HG02943 (cell line): Measurements from ENCODE around the gene MZB1.
"Not testable (repeated sequence)": the region's sequence is repeated elsewhere in the genome, so short reads cannot be mapped to it uniquely, and the experiment has no call there.

Experiments
- ATAC-seq: cut with Tn5 transposase; IDR thresholded peaks from one replicate; pipeline ENCODE4 v1.9.1; 2021; ENCODE audit warnings: mild to moderate bottlenecking, low read depth, moderate library complexity; ENCODE audit not compliant: unreplicated experiment

The MZB1 gene

DNA sequence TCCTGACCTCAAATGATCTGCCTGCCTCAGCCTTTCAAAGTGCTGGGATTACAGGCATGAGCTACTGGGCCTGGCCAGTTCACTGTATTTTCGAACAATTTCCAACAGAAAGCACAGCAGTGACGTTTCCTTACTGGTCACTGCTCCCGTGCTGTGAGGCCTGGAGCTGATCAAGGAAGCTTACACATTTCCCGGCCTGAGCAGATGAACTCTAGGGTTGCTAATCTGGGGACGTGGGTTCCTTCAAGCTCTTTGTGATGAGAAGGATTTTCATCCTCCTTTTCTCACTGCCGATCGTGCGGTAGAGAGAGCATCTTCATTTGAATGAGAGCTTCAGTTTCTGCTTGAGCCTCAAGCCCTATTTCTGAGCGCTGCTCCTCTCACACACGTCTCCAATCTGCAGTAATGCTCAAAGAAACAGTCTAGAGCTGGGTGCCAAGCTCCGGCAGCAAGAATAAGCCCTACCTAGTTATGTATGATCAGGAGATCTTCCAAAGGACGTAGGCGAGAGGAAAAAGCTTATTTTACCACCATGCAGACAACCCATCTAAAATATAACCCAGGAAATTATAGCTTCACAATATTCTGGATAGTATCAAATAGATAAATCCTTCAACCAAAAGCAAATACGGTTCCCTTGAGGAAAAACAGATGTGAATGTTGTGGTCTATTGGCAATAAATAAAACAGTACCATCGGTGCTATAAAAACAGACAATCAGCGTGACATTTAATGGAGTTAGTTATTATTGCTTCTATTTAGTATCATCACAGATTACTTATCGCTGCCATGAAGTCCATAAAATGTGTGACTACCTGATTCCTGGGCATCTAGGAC, 21.5 kb upstream of the MZB1 start:
- no peak for ATAC-seq

DNA sequence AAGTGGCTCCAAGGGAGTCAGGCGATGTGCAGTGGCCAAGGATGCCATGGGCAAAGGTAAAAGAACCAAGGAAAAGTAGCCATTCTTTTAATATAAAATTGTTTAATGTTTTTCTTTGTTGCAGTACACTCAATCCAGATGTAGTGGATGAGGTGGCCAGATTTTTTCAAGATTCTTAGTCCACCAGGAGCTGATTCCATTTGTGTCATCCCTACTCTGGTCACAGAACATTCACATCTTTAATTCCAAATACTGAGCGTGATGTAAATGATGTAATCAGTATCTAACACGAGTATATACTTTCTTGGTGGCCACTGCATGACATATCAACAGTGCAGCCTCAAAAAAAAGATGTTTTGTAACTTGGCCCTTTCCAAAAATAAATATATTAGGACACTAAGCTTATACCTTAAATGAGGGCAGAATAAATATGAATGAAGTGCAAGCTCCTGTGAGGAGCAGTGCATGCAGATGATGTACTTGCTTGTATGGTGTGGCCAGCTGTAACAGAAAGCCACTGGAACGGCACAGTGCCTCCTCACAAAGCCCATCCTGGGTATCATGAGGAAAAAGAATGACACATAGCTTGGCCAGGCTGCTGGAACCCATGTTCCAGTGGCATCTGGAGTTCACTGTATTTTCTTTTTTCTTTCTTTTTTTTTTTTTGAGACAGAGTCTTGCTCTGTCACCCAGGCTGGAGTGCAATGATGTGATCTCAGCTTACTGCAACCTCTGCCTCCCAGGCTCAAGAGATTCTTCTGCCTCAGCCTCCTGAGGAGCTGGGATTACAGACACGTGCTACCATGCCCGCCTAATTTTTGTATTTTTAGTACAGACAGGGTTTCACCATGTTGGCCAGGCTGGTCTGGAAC, 20.6 kb upstream of the MZB1 start:
- no peak for ATAC-seq

DNA sequence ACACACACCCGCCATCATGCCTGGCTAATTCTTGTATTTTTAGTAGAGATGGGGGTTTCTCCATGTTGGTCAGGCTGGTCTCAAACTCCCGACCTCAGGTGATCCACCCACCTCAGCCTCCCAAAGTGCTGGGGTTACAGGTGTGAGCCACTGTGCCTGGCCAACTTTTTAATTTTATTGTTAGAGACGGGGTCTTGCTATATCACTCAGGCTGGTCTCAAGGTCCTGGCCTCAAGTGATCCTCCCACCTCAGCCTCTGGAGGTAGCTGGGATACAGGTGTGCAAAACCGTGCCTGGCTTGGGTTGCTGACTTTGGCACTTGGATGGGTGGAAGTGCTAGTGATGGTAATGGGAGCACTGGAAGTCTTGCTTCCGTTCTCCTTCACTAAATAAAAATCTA, 19.4 kb upstream of the MZB1 start:
- ATAC-seq: not testable (repeated sequence)

GRCh38 chr5:139408191-139408590, 18.5 kb upstream of the MZB1 start:
- no peak for ATAC-seq

DNA sequence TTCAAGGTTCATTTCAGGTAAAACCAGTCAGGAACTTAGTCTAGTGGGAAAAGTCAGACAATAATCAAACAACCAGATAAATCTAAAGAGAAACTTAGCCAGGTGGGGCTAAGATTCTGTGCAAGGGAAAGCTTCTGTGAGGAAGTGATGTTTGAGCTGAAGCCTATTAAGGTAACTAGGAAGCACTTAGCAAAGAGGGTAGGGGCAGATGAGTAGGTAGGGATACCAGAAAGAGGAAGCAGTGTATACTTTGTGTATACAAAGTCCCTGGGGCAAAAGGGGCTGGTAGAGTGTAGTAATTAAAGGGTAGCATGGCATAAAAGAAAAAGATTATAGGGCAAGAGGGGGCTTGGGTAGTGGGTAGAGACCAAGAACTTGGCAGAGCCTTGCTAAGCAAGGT, 17.8 kb upstream of the MZB1 start:
- ATAC-seq: no peak

- no peak for ATAC-seq
These were observed 17.2 kb upstream of the MZB1 start for GRCh38 chr5:139406963-139407362.

DNA sequence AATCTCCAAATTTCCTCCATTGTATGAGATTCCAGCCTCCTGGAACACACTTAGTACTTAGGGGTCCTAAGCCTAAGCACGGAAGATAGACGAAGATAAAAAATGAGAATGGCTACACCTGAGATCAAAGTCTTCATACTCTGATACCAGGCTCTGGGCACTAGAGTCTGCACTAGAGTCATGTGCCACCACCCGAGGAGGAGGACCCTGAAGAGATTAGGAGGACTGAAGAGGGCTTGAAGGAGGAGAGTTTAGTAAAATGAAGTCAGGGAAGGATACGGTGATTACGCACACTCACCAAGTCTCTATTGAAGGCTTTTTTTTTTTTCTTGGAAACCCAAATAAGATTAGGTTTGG, 14.7 kb upstream of the MZB1 start:
- no peak for ATAC-seq

DNA sequence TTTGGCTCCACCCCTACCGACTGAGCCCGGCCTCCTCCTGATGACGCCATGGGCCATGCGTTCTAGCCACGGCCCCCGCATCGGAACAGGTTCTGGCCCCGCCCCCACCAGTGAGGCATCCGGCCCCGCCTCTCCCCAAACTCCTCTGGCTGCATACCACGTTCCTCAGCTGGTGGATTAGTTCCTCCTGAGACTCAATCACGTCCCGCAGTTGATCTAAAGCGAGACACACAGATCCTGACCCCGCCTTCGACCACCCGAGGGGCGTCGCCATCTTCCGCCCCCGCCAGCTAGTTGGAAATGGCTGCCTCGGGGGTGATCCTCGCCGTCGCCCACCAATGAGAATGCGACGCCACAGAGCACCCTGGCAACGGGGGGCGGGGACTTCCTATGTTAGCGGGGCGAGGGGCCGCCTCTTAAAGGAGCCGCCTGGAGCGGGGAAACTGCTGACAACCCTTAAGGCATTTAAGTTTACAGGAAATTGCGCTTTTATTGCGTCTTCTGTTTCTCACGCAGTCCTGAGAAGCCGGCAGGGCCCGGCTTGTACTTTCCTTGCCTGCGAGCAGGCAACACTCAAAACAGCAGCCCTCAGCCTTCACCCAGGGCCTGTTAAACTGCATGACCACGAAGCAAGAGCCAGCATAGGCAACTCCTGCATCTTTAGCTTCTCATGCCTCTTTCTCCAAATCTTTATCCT, 14.2 kb upstream of the MZB1 start, which contains the start of gene SPATA24:
TSS of gene SPATA24 (minus strand) at position 303 of the 697 bp plus-strand sequence. CDS start at position 274, 29 bp downstream.
- ATAC-seq: peak; percentile 74

DNA sequence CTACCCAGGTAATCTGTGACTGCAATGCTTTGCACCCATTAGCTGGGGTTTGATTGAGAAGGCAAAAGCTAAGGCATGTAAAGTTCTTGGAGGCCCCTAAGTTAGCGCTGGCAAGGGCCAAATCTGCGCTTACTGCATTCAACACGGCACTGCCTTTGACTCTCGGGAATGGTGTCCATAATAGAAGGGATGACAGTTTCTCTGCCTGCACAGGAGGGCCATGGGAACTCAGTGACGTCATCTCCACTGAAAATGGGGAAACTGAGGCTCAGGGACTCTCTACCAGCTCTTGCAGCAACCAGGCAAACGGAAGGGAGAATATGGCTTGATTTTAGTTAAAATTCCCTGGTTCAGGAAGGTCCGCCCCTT, 13.7 kb upstream of the MZB1 start:
- ATAC-seq: peak; percentile 5

DNA sequence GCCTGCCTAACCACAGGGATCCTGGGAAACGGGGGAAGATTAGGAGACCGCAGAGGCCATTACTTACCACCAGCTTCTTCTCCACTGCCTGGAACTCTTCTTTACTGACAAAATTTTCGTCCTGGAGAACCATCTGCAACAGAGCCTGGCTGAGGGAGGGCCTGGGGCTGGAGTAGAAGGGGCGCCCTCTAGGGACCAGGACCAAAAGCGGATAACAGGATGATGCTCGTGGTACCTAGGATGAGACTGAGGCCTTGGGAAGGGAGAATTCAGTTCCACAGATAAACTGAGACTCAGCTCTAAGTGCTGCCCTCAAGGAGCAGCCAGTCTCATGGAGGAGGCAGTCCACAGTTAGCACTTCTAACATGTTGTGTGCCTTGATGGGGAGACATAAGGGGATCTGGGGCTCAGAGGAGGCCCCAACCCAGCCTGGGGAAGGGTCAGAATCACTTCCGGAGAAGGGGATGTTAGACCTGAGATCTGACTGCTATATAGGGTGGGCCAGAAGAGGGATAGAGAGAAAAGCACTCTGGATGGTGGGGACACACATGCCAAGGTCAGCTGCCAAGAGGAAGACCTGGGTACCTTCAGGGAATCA, 12.9 kb upstream of the MZB1 start:
- ATAC-seq: no peak

- no peak for ATAC-seq
These were observed 11.8 kb upstream of the MZB1 start for GRCh38 chr5:139401546-139401945.

- ATAC-seq: no peak
These were observed 9.9 kb upstream of the MZB1 start for GRCh38 chr5:139399501-139400121.

- no peak for ATAC-seq
These were observed 8.2 kb upstream of the MZB1 start for GRCh38 chr5:139397921-139398320.

DNA sequence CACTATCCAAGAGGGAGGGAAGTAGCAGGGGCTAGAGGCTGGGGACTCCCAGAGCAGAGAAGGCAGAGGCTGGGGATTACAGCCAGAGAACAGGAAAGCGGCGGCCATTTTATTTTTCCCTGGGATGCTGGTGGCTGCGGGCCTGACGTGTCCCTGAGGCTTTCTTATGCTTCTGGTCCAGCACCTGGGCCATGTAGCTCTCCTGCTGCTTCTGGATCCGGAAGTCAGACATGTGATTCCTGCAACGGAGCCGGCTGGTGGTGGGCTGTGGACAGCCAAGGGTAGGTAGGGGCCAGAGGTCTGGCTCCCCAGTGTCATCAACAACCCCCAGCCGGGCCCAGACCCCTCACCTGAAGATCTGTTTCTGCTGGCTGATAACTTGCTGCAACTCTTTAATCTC, 7.0 kb upstream of the MZB1 start:
- ATAC-seq: no peak

DNA sequence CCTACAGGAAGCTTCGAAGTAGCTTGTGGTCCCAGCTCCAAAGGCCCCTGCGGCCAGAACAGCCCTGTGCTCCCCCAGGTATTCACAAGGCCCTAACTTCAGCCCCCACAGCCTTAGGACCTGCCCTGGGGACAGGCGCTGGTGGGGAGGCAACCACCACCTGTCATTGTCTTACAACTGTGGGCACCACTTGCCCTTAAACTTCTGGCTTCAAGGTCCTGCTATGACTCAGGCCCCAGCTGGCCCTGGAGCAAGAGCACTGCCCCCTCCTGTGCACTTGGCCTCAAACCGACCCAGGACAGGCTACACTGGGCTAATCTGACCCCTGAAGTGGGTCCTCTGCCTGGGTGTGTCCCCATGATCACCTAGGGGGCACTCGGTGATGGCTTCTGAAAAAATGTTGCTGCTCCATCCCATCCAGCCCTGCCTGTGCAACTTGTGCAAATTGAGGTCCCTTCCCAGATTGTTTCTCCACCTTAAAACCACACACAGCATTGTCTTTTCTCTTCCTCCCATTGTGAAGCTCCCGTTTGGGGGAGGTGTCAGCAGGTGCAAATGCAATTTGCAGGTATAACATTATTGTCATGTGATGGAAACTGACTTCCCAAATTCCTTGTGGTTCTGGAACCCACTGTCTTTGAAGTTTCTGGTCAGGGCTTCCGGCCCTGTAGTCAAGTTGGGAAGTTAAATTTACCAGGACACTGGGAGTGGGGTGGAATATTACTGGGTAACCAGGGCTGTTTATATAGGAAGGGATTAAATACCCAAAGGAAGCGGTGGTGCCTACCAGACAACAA, 6.3 kb upstream of the MZB1 start:
- no peak for ATAC-seq

DNA sequence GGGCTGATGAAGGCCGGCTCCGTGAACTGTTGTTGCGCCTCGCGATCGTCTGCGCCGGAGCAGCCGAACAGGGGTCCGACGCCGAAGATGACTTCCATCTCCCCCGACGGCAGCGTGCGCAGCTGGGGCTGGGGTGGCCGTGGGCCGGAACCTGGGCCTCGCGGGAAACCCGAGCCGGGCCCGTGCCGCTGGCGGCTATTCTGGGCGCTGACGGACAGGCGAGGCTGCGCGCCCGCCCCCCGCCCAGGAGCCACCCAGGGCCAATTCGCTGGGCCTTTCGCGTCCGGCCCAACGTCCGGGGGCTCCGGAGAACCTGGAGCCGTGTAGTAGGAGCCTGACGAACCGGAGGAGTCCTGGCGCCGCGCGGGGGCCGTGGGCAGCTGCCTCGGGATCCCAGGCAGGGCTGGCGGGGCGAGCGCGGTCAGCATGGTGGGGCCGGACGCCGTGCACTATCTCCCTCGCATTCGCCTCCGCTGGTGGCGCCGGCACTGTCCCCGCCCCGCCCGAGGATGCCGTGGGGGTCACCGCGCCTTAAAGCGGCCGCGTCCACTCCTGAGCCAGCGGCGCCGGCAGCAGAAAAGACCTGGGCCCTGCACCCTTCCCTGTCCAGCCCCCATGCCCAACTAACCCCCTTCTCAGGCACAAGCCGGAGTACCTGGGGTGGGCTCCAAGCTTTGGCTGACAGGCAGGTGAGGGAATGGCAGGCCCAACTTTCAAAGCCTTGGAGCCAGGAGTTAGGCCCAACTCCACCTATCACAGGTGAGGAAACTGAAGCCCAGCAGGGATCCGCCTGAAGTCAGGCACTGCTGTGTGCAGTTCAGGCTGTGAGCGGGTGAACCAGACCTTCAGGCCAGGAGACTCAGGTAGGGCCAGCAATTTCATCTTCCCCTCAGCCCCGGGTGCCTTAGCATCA, 5.2 kb upstream of the MZB1 start, which contains the start of gene PROB1:
TSS of gene PROB1 (minus strand) at position 451 of the 913 bp plus-strand sequence. CDS start at position 428, 23 bp downstream.
- ATAC-seq: no peak

- ATAC-seq: no peak
These were observed 4.5 kb upstream of the MZB1 start for GRCh38 chr5:139394123-139394653.

GRCh38 chr5:139393497-139394122, 3.9 kb upstream of the MZB1 start:
- no peak for ATAC-seq
